Activated CD4-positive, alpha-beta T cell treated with anti-CD3 and anti-CD28 coated beads, Interleukin-2, amount 50 U/mL, for 24 hours (primary cell): Measurements from ENCODE around the gene NLRP13.
"Not testable (repeated sequence)": the region's sequence is repeated elsewhere in the genome, so short reads cannot be mapped to it uniquely, and the experiment has no call there.

Experiments used
- DNase-seq, 2 donors: peaks; one replicate each; pipeline ENCODE4 v3.0.0-alpha.2; 2020; ENCODE audit warnings: low read depth in 1 of 2, low spot score in 1 of 2

NLRP13 gene

GRCh38 chr19:55931936-55932386, at the start of gene NLRP13:
Gene NLRP13, minus strand, starts transcription at chr19:55932336. Its CDS starts 25 bp downstream, at chr19:55932311.
- DNase-seq = no peak

- DNase-seq = no peak
These were observed 48.3 kb upstream of the NLRP13 start for GRCh38 chr19:55980415-55980814.

GRCh38 chr19:55973982-55974381, 41.8 kb upstream of the NLRP13 start:
- no peak for DNase-seq

GRCh38 chr19:55962186-55962585, 30.1 kb upstream of the NLRP13 start:
- DNase-seq = no peak

GRCh38 chr19:55959996-55960675, 28.0 kb upstream of the NLRP13 start:
- DNase-seq = no peak

GRCh38 chr19:55958356-55958755, 26.2 kb upstream of the NLRP13 start:
- no peak for DNase-seq

- DNase-seq = no peak
These were observed 24.3 kb upstream of the NLRP13 start for GRCh38 chr19:55956431-55956830.

GRCh38 chr19:55950566-55950965, 18.4 kb upstream of the NLRP13 start:
- DNase-seq = not testable (repeated sequence)

GRCh38 chr19:55947532-55947931, 15.4 kb upstream of the NLRP13 start, which contains the start of gene NLRP8:
Gene NLRP8, plus strand, starts transcription at chr19:55947832.
- no peak for DNase-seq

GRCh38 chr19:55940306-55940705, 8.2 kb upstream of the NLRP13 start:
- DNase-seq = no peak

- no peak for DNase-seq
These were observed 7.1 kb upstream of the NLRP13 start for GRCh38 chr19:55939206-55939605.

GRCh38 chr19:55935206-55935605, 3.1 kb upstream of the NLRP13 start:
- DNase-seq = no peak

GRCh38 chr19:55930996-55931515, 1.1 kb downstream of the NLRP13 start:
- no peak for DNase-seq

- not testable (repeated sequence) for DNase-seq
These were observed 2.9 kb downstream of the NLRP13 start for GRCh38 chr19:55929258-55929657.

GRCh38 chr19:55927991-55928390, 4.1 kb downstream of the NLRP13 start:
- DNase-seq = no peak

- DNase-seq = no peak
These were observed 8.6 kb downstream of the NLRP13 start for GRCh38 chr19:55923556-55923955.

GRCh38 chr19:55913643-55914268, 18.4 kb downstream of the NLRP13 start:
- no peak for DNase-seq

- no peak for DNase-seq
These were observed 19.2 kb downstream of the NLRP13 start for GRCh38 chr19:55912916-55913315.

GRCh38 chr19:55909801-55910200, 22.3 kb downstream of the NLRP13 start:
- no peak for DNase-seq

- DNase-seq = no peak
These were observed 24.4 kb downstream of the NLRP13 start for GRCh38 chr19:55907746-55908145.

GRCh38 chr19:55907286-55907685, 24.9 kb downstream of the NLRP13 start:
- DNase-seq = no peak

GRCh38 chr19:55902080-55902751, 29.9 kb downstream of the NLRP13 start:
- no peak for DNase-seq
